Measurements from ENCODE around the gene FAM171A2. TPM values are rescaled to one million over a fixed set of nuclear protein-coding genes. Genes with fewer than 3 reads are reported as not detected.
A peak's percentile ranks its signal among the peaks of the same experiment; 100 is the strongest.

The FAM171A2 gene
- total and polyA plus RNA-seq, 3 experiments from 2014 or later, result 0.28 to 0.35 (median 0.33) TPM

DNA sequence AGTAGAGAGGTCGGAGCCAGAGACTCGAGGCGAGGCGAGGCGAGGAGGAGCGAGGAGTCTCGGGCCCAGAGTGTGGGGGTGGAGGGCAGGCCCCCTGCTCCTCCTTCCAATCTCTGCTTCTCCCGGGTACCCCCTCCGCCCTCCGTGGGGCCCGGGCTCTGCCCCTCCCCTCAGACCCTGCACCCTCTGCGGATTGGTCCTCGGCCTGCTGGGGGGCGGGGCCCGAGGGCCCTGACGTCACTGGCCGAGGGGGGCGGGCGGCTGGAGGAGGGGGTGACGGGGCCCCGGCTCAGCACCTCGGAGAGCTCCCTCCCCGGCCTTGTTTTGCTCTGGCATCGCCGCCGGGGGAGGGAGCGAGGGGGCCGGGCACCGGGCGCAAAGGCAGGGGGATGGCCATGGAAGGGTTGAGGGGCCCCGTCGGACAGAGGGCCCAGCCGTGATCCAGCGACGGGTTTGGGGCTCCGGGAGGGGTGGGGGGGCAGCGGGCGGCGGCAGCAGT, 55.3 kb downstream of the FAM171A2 start, which contains the start of gene RUNDC3A:
RUNDC3A (plus strand) TSS at position 282 of the 499 bp plus-strand sequence. CDS start 232 bp downstream, outside the sequence.
- CTCF ChIA-PET, result interaction anchor here (0.8 to 3.5 kb wide), 3 partner anchors 23 to 98 kb away, joined by 3 to 13 read pairs (median 3); no protein-coding TSS in a partner anchor
- H3K36me3 ChIP-seq (ENCODE audit: insufficient read depth, low read length), result no peaks in the 10 kb centered on the region
- Mint-ChIP-seq H3K4me3 (peak within 1 kb of the TSS; percentile 17 to 72 (median 49)), H3K27me3 (peaks cover 28 to 44% of the 10 kb centered on the region in 2 donors), H3K4me1 (peaks cover 14 to 28% (median 17%) of the 10 kb centered on the region in 3 donors), H3K36me3 (peaks cover 0 to 3% (median 1%) of the 10 kb centered on the region in 3 donors), H3K27ac (peak within 1 kb of the TSS in 1 of 8 donors; percentile 79), H3K9me3 (no peaks in the 10 kb centered on the region)
- H3K9me3 ChIP-seq (ENCODE audit: low read length), result no peaks in the 10 kb centered on the region
- POLR2A ChIA-PET, result interaction anchor here (0.6 to 2.0 kb wide), 4 partner anchors 19 to 753 kb away, joined by 3 to 6 read pairs (median 4); partner anchors contain the start of gene NMT1
- H3K4me1 ChIP-seq (ENCODE audit: insufficient read depth, low read length), result peaks cover 16% of the 10 kb centered on the region
- H3K27me3 ChIP-seq (ENCODE audit: insufficient read depth, low read length, poor library complexity, severe bottlenecking), result peaks cover 12% of the 10 kb centered on the region
- peak; percentile 79 to 88 (median 83) for DNase-seq
- H3K4me3 ChIP-seq (ENCODE audit: low read length), result no peak within 1 kb of the TSS
- H3K27ac ChIP-seq (ENCODE audit: low read depth, low read length), result no peak within 1 kb of the TSS

DNA sequence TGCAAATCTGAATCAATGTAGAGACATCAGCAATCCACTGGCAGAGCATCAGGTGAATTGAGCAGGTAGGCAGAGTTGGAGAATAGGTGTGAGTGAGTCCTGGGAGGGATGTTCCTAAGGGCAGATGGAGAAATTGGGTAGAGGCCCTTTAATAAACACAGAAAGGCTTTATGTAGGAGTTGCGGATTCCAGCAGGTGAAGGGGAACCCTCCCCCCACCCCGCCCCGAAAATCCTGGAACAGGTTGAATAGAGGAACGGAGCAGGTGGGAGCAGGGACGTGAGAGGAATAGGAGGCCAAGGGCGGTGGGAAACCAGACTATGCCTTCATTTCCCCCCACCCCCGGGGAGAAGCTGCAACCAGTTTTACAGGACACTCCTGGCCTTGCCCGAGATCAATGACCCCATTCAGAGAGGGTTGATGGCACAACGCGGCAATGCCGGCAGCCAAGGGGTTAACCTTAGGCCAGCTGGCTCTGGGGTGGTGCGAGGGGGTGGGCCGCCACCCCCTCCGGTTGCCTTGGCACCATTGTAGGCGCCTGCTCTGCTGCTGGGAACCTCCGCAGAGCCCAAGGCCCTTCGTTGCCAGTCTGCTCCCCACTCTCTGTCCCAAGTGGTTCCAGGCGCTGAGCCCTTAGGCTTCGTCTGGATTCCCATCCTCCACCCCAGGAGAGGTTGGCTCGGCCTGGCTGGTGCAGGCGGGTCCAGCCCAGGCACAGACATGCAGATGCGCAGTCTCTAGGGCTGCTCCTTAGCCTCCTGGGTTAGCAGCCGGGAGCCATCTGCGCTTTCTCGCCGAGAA, 56.1 kb downstream of the FAM171A2 start:
- peak overlapping the region; percentile 17 to 72 (median 58) for H3K4me3 Mint-ChIP-seq
- DNase-seq, result no peak
- POLR2A ChIA-PET, result interaction anchor here (1.2 to 2.0 kb wide), 3 partner anchors 19 to 86 kb away, joined by 3 to 6 read pairs (median 6); no protein-coding TSS in a partner anchor

DNA sequence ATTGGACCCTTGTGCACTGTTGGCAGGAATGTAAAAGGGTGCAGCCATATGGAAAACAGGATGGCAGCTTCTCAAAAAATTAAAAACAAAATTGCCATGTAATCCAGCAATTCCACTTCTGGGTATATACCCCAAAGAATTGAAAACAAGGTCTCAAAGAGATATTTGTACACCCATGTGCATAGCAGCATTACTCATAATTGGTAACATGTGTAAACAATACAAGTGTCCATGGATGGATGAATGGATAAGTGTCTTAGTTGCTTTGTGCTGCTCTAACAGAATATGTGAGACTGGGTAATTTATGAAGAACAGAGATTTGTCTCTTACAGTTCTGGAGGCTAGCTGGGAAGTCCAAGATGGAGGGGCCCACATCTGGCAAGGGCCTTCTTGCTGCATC, 59.0 kb downstream of the FAM171A2 start:
- Mint-ChIP-seq H3K36me3 (peaks cover 0 to 3% (median 1%) of the 10 kb centered on the region in 3 donors), H3K27ac (no peak overlapping the region), H3K9me3 (no peaks in the 10 kb centered on the region), H3K4me1 (peaks cover 14 to 22% (median 15%) of the 10 kb centered on the region in 3 donors), H3K4me3 (no peak overlapping the region), H3K27me3 (peaks cover 31 to 51% of the 10 kb centered on the region in 2 donors)
- H3K27ac ChIP-seq (ENCODE audit: low read depth, low read length), result no peak overlapping the region
- ChIA-PET CTCF (interaction anchor here (0.8 kb wide), 1 partner anchor 162 kb away, joined by 3 read pairs; no protein-coding TSS in a partner anchor), POLR2A (no interaction called here)
- no peak for DNase-seq
- H3K27me3 ChIP-seq (ENCODE audit: insufficient read depth, low read length, poor library complexity, severe bottlenecking), result peaks cover 12% of the 10 kb centered on the region
- H3K4me3 ChIP-seq (ENCODE audit: low read length), result no peak overlapping the region
- peaks cover 16% of the 10 kb centered on the region for H3K4me1 ChIP-seq (ENCODE audit: insufficient read depth, low read length)
- H3K9me3 ChIP-seq (ENCODE audit: low read length), result no peaks in the 10 kb centered on the region
- no peaks in the 10 kb centered on the region for H3K36me3 ChIP-seq (ENCODE audit: insufficient read depth, low read length)

More for the DNA sequence above, 56.1 kb downstream of the FAM171A2 start:
- no peak overlapping the region for H3K4me3 ChIP-seq (ENCODE audit: low read length)
- H3K4me1 ChIP-seq (ENCODE audit: insufficient read depth, low read length), result peaks cover 16% of the 10 kb centered on the region
- H3K27me3 Mint-ChIP-seq, result peaks cover 27 to 44% of the 10 kb centered on the region in 2 donors
- H3K36me3 Mint-ChIP-seq, result peaks cover 0 to 3% (median 1%) of the 10 kb centered on the region in 3 donors
- H3K27me3 ChIP-seq (ENCODE audit: insufficient read depth, low read length, poor library complexity, severe bottlenecking), result peaks cover 12% of the 10 kb centered on the region
- peaks cover 14 to 28% (median 17%) of the 10 kb centered on the region in 3 donors for H3K4me1 Mint-ChIP-seq
- H3K9me3 ChIP-seq (ENCODE audit: low read length), result no peaks in the 10 kb centered on the region
- H3K36me3 ChIP-seq (ENCODE audit: insufficient read depth, low read length), result no peaks in the 10 kb centered on the region
- CTCF ChIA-PET, result interaction anchor here (0.8 to 3.5 kb wide), 3 partner anchors 23 to 97 kb away, joined by 3 to 13 read pairs (median 3); no protein-coding TSS in a partner anchor
- no peak overlapping the region for H3K27ac ChIP-seq (ENCODE audit: low read depth, low read length)
- peak overlapping the region in 2 of 8 donors; percentile 11 to 79 for H3K27ac Mint-ChIP-seq
- no peaks in the 10 kb centered on the region for H3K9me3 Mint-ChIP-seq

Other genes with a start within 250 kb of the FAM171A2 start
- 10 to 100 TPM; 22.7 to 24.2 TPM for gene HDAC5, start 240.2 kb downstream of the FAM171A2 start, total RNA-seq
- 38.1 TPM for gene HDAC5, start 240.2 kb downstream of the FAM171A2 start, polyA plus RNA-seq
- 10 to 100 TPM; 16.2 to 16.5 TPM for gene HROB, start 221.9 kb downstream of the FAM171A2 start, total RNA-seq
- gene HROB, start 221.9 kb downstream of the FAM171A2 start, polyA plus RNA-seq, result not detected
- under 1 TPM in 1 of 2 experiments, not detected in 1; 0.11 TPM for gene ASB16, start 193.1 kb downstream of the FAM171A2 start, total RNA-seq
- gene ASB16, start 193.1 kb downstream of the FAM171A2 start, polyA plus RNA-seq, result 0.10 TPM
- 10 to 100 TPM; 20.8 to 22.5 TPM for gene TMUB2, start 176.9 kb downstream of the FAM171A2 start, total RNA-seq
- gene TMUB2, start 176.9 kb downstream of the FAM171A2 start, polyA plus RNA-seq, result 37.5 TPM
- gene ATXN7L3, start 164.0 kb downstream of the FAM171A2 start, total RNA-seq, result 100 to 1,000 TPM in 1 of 2 experiments, 10 to 100 TPM in 1; 96.6 to 111 TPM
- gene ATXN7L3, start 164.0 kb downstream of the FAM171A2 start, polyA plus RNA-seq, result 15.4 TPM
- gene UBTF, start 144.2 kb downstream of the FAM171A2 start, total RNA-seq, result 100 to 1,000 TPM; 186 to 199 TPM
- gene UBTF, start 144.2 kb downstream of the FAM171A2 start, polyA plus RNA-seq, result 78.0 TPM
- gene SLC4A1, start 95.7 kb downstream of the FAM171A2 start, total RNA-seq, result not detected
- gene SLC4A1, start 95.7 kb downstream of the FAM171A2 start, polyA plus RNA-seq, result not detected
- not detected for gene RUNDC3A, start 55.3 kb downstream of the FAM171A2 start, total RNA-seq
- not detected for gene RUNDC3A, start 55.3 kb downstream of the FAM171A2 start, polyA plus RNA-seq
- gene SLC25A39, start 39.0 kb downstream of the FAM171A2 start, total RNA-seq, result 100 to 1,000 TPM; 159 to 174 TPM
- 133 TPM for gene SLC25A39, start 39.0 kb downstream of the FAM171A2 start, polyA plus RNA-seq
- 10 to 100 TPM; 48.7 to 50.3 TPM for gene GRN, start 18.6 kb downstream of the FAM171A2 start, total RNA-seq
- gene GRN, start 18.6 kb downstream of the FAM171A2 start, polyA plus RNA-seq, result 56.4 TPM
- under 1 TPM in 1 of 2 experiments, not detected in 1; 0.31 TPM for gene ITGA2B, start 25.8 kb upstream of the FAM171A2 start, total RNA-seq
- gene ITGA2B, start 25.8 kb upstream of the FAM171A2 start, polyA plus RNA-seq, result 0.12 TPM
- 10 to 100 TPM; 41.6 to 43.3 TPM for gene GPATCH8, start 139.6 kb upstream of the FAM171A2 start, total RNA-seq
- gene GPATCH8, start 139.6 kb upstream of the FAM171A2 start, polyA plus RNA-seq, result 73.3 TPM
- gene FZD2, start 193.6 kb upstream of the FAM171A2 start, total RNA-seq, result under 1 TPM in 1 of 2 experiments, not detected in 1; 0.11 TPM
- gene FZD2, start 193.6 kb upstream of the FAM171A2 start, polyA plus RNA-seq, result not detected